Activated naive CD8-positive, alpha-beta T cell treated with anti-CD3 and anti-CD28 coated beads, Interleukin-2, amount 50 U/mL, for 24 hours (primary cell): ENCODE measurements around the gene CAMTA1.

Experiments
- ATAC-seq: fragments of 150-1000 bp; cut with Tn5 transposase; one replicate; pipeline ENCODE4 v1.10.0; 2021
- DNase-seq: peaks from one replicate; pipeline ENCODE4 v3.0.0; 2021
- H3K27ac Mint-ChIP-seq: one replicate; pipeline ENCODE4 v1.8.0; 2021; ENCODE audit warnings: mild to moderate bottlenecking, mixed read lengths
- H3K27me3 Mint-ChIP-seq: one replicate; pipeline ENCODE4 v1.8.0; 2021; ENCODE audit warnings: mixed read lengths
- H3K36me3 Mint-ChIP-seq: one replicate; pipeline ENCODE4 v1.8.0; 2021; ENCODE audit warnings: low read depth, mixed read lengths
- H3K4me1 Mint-ChIP-seq: one replicate; pipeline ENCODE4 v1.8.0; 2021; ENCODE audit warnings: mixed read lengths
- H3K4me3 Mint-ChIP-seq: one replicate; pipeline ENCODE4 v1.8.0; 2021; ENCODE audit warnings: mild to moderate bottlenecking, moderate library complexity, mixed read lengths
- H3K9me3 Mint-ChIP-seq: one replicate; pipeline ENCODE4 v1.8.0; 2021; ENCODE audit warnings: mixed read lengths

Gene CAMTA1

DNA sequence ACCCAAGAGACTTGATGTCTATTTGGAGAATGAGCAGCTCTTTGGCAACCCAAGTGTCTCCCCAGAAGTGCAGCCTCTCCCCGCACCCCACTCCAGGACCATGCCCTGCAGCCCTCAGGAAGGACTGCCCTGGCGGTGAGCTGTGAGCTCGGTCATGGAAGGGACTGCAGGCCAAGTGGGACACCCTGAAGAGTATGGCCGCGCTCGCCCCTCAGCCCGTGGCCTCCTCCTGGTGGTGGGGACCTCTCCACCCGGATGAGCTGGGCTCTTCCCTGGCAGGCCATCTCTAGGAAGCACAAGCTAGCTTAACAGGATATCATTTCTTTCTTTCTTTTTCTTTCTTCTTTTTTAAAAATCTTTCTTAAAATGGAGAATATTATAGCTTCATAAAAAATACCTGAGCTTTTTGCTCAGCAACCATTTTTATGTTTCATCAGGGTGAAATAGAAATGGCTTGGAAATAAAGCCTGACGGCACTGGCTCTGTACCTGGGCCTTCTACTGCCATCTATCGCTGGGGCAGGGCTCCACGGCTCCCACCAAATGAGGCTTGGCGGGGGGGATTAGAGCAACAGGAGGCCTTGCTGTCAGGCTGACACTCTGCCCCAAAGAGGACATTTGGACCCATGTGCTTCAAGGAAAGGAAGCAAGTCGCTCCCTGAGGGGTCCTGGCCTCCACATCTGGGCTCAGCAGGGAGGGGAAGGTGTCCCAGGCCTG lies 689.7 kb downstream of the CAMTA1 start:
- Mint-ChIP-seq H3K36me3 (no peaks in the 10 kb centered on the region), H3K27me3 (no peaks in the 10 kb centered on the region), H3K9me3 (no peaks in the 10 kb centered on the region), H3K27ac (no peak overlapping the region), H3K4me3 (no peak overlapping the region), H3K4me1 (no peaks in the 10 kb centered on the region)
- no peak for ATAC-seq
- no peak for DNase-seq

- DNase-seq = no peak
- no peaks in the 10 kb centered on the region for H3K27me3 Mint-ChIP-seq
- ATAC-seq = no peak
- H3K9me3 Mint-ChIP-seq = no peaks in the 10 kb centered on the region
- no peak overlapping the region for H3K4me3 Mint-ChIP-seq
- no peak overlapping the region for H3K27ac Mint-ChIP-seq
- H3K36me3 Mint-ChIP-seq = no peaks in the 10 kb centered on the region
- no peaks in the 10 kb centered on the region for H3K4me1 Mint-ChIP-seq
Observed at GRCh38 chr1:7475691-7476090, 690.4 kb downstream of the CAMTA1 start.

GRCh38 chr1:7476402-7476801 lies 691.1 kb downstream of the CAMTA1 start:
- ATAC-seq (no peak), DNase-seq (no peak)
- Mint-ChIP-seq H3K4me1 (no peaks in the 10 kb centered on the region), H3K4me3 (no peak overlapping the region), H3K27me3 (no peaks in the 10 kb centered on the region), H3K36me3 (no peaks in the 10 kb centered on the region), H3K9me3 (no peaks in the 10 kb centered on the region), H3K27ac (no peak overlapping the region)

DNA sequence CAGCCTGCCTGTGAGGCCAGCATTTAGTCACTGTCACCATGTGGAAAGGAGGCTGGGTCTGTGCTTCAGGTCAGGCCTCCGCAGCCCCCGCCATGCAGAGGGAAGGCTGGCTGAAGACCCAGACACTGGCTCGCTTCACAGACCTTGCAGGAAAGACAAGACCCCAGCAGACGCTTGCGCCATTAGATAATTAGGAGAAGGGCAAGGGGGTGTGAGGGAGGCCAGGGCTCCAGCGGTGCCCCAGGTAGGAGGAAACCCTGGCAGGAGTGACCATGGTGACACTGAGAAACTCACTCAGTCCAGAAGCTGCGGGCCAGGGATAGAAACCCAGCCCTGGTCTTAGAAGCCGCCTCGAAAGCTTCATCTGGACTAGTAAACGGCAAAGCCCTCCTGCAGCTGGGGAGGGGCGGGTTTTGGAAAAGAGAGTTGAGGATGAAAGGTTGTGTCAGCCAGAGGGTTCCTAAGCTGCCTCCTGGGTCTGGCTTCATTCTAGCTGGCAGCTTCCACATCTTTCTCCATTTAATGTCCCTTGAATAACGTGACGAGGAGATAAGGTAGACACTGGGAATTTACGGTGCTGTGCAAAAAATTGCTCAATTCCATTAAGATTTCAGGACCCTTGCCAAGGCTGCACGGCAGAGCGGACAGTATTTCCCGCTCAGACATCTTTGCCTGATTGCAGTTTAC lies 691.8 kb downstream of the CAMTA1 start:
- Mint-ChIP-seq H3K36me3 (no peaks in the 10 kb centered on the region), H3K4me1 (no peaks in the 10 kb centered on the region), H3K27me3 (no peaks in the 10 kb centered on the region), H3K4me3 (no peak overlapping the region), H3K27ac (no peak overlapping the region), H3K9me3 (no peaks in the 10 kb centered on the region)
- ATAC-seq (no peak), DNase-seq (no peak)

DNA sequence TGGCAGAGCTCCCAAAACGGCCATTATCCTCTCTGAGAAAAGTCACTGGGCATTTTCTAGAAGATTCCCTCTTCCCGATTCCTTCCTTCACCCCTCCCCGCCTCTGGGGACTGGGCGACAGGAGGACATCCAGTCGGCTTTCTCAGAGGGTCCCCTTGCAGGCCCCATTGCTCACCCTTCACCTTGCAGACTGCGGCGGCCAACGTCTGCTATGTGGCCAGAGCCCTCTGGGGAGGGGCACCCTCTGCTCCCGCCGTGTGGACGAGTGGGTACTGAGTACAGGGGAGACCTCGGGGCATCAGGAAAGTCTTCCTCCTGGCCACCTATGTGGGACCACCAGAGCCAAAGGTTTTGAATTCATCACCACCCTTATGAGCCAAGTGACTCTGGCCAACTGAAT lies 692.3 kb downstream of the CAMTA1 start:
- no peaks in the 10 kb centered on the region for H3K36me3 Mint-ChIP-seq
- ATAC-seq (no peak), DNase-seq (no peak)
- no peaks in the 10 kb centered on the region for H3K9me3 Mint-ChIP-seq
- no peaks in the 10 kb centered on the region for H3K27me3 Mint-ChIP-seq
- H3K27ac Mint-ChIP-seq = no peak overlapping the region
- no peaks in the 10 kb centered on the region for H3K4me1 Mint-ChIP-seq
- no peak overlapping the region for H3K4me3 Mint-ChIP-seq

GRCh38 chr1:7478142-7478790 lies 693.0 kb downstream of the CAMTA1 start:
- no peaks in the 10 kb centered on the region for H3K9me3 Mint-ChIP-seq
- no peaks in the 10 kb centered on the region for H3K4me1 Mint-ChIP-seq
- no peak overlapping the region for H3K4me3 Mint-ChIP-seq
- H3K27ac Mint-ChIP-seq = no peak overlapping the region
- no peak for DNase-seq
- no peaks in the 10 kb centered on the region for H3K27me3 Mint-ChIP-seq
- no peaks in the 10 kb centered on the region for H3K36me3 Mint-ChIP-seq
- ATAC-seq = no peak

DNA sequence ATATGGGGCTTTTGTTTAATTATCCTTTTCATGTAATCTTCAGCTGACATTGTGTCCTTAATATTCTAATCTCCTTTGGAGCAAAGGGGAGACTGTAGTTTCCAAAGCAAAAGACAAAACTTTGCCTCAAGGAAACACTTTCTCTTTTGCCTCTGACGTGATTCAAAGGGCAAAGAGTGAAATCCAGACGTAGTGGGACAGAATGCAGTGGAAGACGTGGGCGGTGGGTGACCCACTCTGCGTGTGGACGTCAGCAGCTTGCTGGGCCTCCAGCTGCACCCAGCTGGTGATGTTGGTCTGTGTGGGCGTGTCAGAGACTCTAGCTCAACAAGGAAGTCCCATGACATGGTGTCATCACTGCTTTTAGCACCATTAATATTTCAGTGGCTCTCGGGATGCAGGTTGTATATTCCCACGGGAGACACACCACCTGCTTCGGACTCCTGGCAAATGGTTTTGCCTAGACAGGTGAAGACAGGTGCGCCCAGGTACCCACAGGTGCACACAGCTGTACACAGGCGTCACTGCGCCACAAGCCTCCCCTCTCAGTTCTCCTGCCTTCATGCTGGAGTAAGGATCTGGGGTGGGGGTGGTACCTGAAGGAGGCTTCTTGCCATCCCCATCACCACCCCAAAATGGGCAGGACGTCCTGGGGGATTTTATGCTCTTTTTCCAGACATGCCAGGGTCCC lies 693.7 kb downstream of the CAMTA1 start:
- Mint-ChIP-seq H3K27me3 (no peaks in the 10 kb centered on the region), H3K4me3 (no peak overlapping the region), H3K27ac (no peak overlapping the region), H3K4me1 (no peaks in the 10 kb centered on the region), H3K36me3 (no peaks in the 10 kb centered on the region), H3K9me3 (no peaks in the 10 kb centered on the region)
- peak; percentile 3 for DNase-seq
- no peak for ATAC-seq

DNA sequence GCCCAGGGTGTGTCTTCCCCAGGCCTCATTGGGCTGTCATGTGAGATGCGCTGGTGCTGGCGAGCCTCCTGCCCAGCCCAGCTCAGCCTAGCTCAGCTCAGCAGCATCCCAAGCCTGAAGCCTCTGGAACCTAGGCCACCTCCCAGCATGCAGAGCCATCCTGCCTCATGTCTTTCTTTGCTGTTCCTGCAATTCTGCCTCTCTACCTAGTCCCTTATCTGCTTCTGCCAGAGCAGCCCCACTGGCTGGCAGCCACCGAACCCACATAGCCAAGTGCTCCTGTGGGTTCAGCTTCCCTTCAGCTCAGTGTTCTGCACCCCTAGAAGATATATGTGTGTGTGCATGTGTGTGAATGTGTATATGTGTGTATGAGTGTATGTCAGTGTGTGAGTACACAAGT lies 694.3 kb downstream of the CAMTA1 start:
- Mint-ChIP-seq H3K4me3 (no peak overlapping the region), H3K27me3 (no peaks in the 10 kb centered on the region), H3K4me1 (no peaks in the 10 kb centered on the region), H3K9me3 (no peaks in the 10 kb centered on the region), H3K36me3 (no peaks in the 10 kb centered on the region), H3K27ac (no peak overlapping the region)
- DNase-seq (no peak), ATAC-seq (no peak)

GRCh38 chr1:7481194-7481593 lies 695.9 kb downstream of the CAMTA1 start:
- Mint-ChIP-seq H3K27ac (no peak overlapping the region), H3K4me3 (no peak overlapping the region), H3K27me3 (no peaks in the 10 kb centered on the region), H3K9me3 (no peaks in the 10 kb centered on the region), H3K36me3 (no peaks in the 10 kb centered on the region), H3K4me1 (no peaks in the 10 kb centered on the region)
- DNase-seq (no peak), ATAC-seq (no peak)

- DNase-seq (no peak), ATAC-seq (no peak)
- no peaks in the 10 kb centered on the region for H3K27me3 Mint-ChIP-seq
- no peaks in the 10 kb centered on the region for H3K4me1 Mint-ChIP-seq
- H3K4me3 Mint-ChIP-seq = no peak overlapping the region
- no peaks in the 10 kb centered on the region for H3K36me3 Mint-ChIP-seq
- no peak overlapping the region for H3K27ac Mint-ChIP-seq
- H3K9me3 Mint-ChIP-seq = no peaks in the 10 kb centered on the region
Observed at GRCh38 chr1:7482077-7482476, 696.8 kb downstream of the CAMTA1 start.

GRCh38 chr1:7482772-7483495 lies 697.7 kb downstream of the CAMTA1 start:
- Mint-ChIP-seq H3K4me3 (no peak overlapping the region), H3K9me3 (no peaks in the 10 kb centered on the region), H3K4me1 (no peaks in the 10 kb centered on the region), H3K27ac (no peak overlapping the region), H3K27me3 (no peaks in the 10 kb centered on the region), H3K36me3 (no peaks in the 10 kb centered on the region)
- no peak for ATAC-seq
- no peak for DNase-seq

- no peak for DNase-seq
- Mint-ChIP-seq H3K36me3 (no peaks in the 10 kb centered on the region), H3K27ac (no peak overlapping the region), H3K27me3 (no peaks in the 10 kb centered on the region), H3K9me3 (no peaks in the 10 kb centered on the region), H3K4me1 (no peaks in the 10 kb centered on the region), H3K4me3 (no peak overlapping the region)
- no peak for ATAC-seq
Observed at GRCh38 chr1:7483634-7484383, 698.6 kb downstream of the CAMTA1 start.

DNA sequence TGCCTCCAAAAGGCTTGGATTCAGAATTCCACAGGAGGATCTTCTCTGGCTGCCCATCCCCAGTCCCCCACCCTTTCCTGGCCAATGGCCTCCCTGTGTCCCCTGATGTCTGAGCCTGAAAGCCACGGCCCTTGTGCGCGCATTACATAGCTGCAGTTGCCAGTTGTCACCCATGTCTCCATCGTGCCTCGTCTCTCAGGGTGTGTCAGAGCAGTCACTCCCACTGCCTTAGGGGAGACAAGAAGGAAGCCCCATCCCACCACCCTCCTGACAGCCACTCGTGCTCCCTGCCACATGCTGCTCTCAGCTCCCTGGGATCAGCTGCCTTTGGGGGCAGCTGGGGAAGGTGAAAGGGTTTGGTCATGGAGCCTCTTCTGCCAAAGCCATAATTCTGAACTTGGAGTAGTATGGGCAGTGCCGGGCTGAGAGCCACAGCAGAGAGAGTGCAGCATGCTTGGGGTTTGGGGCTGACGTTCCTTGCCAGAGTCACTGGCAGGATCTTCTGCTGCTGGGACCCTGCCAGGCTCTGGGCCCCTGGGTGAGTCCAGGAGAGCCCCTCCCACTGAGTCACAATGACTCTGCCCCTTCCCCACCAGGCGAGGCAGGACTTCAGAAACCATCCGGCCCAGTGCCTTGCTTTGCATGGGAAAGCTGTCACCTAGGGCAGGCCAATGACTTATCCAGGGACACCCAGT lies 700.0 kb downstream of the CAMTA1 start:
- Mint-ChIP-seq H3K9me3 (no peaks in the 10 kb centered on the region), H3K4me3 (no peak overlapping the region), H3K27me3 (no peaks in the 10 kb centered on the region), H3K4me1 (no peaks in the 10 kb centered on the region), H3K36me3 (no peaks in the 10 kb centered on the region), H3K27ac (no peak overlapping the region)
- ATAC-seq = no peak
- DNase-seq = no peak
